D721Med (cell line): ENCODE data around the gene MAB21L3.

Experiments
- DNase-seq: peaks from one replicate; pipeline ENCODE4 v3.0.0; 2011; ENCODE audit warnings: low spot score; ENCODE audit not compliant: insufficient read length
- FAIRE-seq: peaks from 2 replicates; lab custom pipeline; 2011; peaks lifted over from hg19 to GRCh38; lab: Jason Lieb, UNC
- CTCF ChIP-seq: IDR thresholded peaks from 2 replicates; pipeline ENCODE4 v1.5.1; 2012; ENCODE audit warnings: mild to moderate bottlenecking, control low read depth; ENCODE audit not compliant: insufficient read depth; ENCODE audit errors: missing control alignments

MAB21L3 gene

GRCh38 chr1:116167625-116168276 is 56.6 kb downstream of the MAB21L3 start:
- DNase-seq (no peak), FAIRE-seq (no peak)
- no peak for TF ChIP-seq CTCF

GRCh38 chr1:116168277-116169032 is 57.3 kb downstream of the MAB21L3 start:
- peak; percentile 13 for TF ChIP-seq CTCF
- DNase-seq (no peak), FAIRE-seq (no peak)

- DNase-seq (no peak), FAIRE-seq (no peak)
- TF ChIP-seq CTCF, result no peak
Measured at GRCh38 chr1:116169898-116170297, 58.7 kb downstream of the MAB21L3 start.

GRCh38 chr1:116170721-116171589 is 59.8 kb downstream of the MAB21L3 start:
- no peak for DNase-seq
- no peak for FAIRE-seq
- TF ChIP-seq CTCF, result no peak

GRCh38 chr1:116172666-116173065 is 61.5 kb downstream of the MAB21L3 start:
- DNase-seq (no peak), FAIRE-seq (no peak)
- TF ChIP-seq CTCF, result no peak

- TF ChIP-seq CTCF, result no peak
- FAIRE-seq, result no peak
- no peak for DNase-seq
Measured at GRCh38 chr1:116175611-116176010, 64.4 kb downstream of the MAB21L3 start.
